SK-N-SH treated with all-trans-retinoic acid at 6 μM for 48 hours (cell line): ENCODE data around the gene FAM227B.

ENCODE experiments used
- ARNTL ChIP-seq: fragments of 450-650 bp; formaldehyde crosslinking; IDR thresholded peaks from 2 replicates; pipeline ENCODE4 v1.5.0; 2020; ENCODE audit warnings: low read depth, mild to moderate bottlenecking, moderate library complexity, borderline replicate concordance
- GLIS3 ChIP-seq: fragments of 250-450 bp; sonication (Bioruptor Pico); IDR thresholded peaks from 2 replicates; pipeline ENCODE4 v1.5.0; 2020; ENCODE audit warnings: mild to moderate bottlenecking, moderate library complexity
- TCF4 ChIP-seq: fragments of 250-450 bp; sonication (Bioruptor Pico); IDR thresholded peaks from 2 replicates; pipeline ENCODE4 v1.8.0; 2021; ENCODE audit warnings: mild to moderate bottlenecking, moderate library complexity, borderline replicate concordance
- ZFP30 ChIP-seq: fragments of 450-650 bp; formaldehyde crosslinking; IDR thresholded peaks from 2 replicates; pipeline ENCODE4 v1.5.0; 2022; ENCODE audit warnings: mild to moderate bottlenecking, moderate library complexity

DNA sequence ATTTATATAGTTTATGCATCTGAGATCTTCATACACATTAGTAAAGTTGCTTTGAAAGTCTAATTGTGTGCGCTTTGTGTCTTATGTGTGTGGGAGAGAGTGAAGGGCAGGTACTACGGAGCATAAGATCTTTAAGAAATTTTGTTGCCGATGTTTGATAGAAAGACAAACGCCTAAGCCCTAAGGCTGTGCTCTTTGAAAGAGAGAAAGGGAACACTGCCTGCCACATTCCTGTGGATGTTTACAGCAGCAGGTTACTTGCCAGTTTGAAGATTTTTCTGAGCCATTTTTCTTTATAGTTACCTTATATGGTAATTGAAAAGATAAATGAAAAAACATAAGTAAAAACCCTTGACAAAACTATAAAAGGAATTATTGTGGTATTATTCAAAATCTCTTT lies 17.2 kb upstream of the FAM227B start:
- TF ChIP-seq ARNTL (no peak), GLIS3 (CRISPR knock-in tag) (no peak), ZFP30 (CRISPR knock-in tag) (no peak), TCF4 (CRISPR knock-in tag) (no peak)
